ENCODE results near the gene SLC31A2.
"Not testable (repeated sequence)": the region's sequence is repeated elsewhere in the genome, so short reads cannot be mapped to it uniquely, and the experiment has no call there.

The SLC31A2 gene

DNA sequence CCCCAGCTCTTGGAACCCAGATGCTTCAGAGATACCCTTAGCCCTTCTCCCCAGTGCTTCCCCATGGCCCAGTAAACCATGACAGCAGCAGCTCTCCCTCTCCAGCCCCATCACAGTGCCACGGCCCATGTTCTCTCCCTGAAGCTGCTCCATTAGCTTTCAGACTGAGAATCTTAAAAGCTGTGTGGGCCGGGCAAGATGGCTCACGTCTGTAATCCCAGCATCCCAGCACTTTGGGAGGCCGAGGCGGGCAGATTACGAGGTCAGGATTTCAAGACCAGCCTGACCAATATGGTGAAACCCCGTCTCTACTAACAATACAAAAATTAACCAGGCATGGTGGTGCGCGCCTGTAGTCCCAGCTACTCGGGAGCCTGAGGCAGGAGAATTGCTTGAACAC, 1.2 kb upstream of the SLC31A2 start:
- in situ Hi-C loops (cut with MboI; ENCODE audit: low sequenced_read_pairs) = not testable (repeated sequence)

DNA sequence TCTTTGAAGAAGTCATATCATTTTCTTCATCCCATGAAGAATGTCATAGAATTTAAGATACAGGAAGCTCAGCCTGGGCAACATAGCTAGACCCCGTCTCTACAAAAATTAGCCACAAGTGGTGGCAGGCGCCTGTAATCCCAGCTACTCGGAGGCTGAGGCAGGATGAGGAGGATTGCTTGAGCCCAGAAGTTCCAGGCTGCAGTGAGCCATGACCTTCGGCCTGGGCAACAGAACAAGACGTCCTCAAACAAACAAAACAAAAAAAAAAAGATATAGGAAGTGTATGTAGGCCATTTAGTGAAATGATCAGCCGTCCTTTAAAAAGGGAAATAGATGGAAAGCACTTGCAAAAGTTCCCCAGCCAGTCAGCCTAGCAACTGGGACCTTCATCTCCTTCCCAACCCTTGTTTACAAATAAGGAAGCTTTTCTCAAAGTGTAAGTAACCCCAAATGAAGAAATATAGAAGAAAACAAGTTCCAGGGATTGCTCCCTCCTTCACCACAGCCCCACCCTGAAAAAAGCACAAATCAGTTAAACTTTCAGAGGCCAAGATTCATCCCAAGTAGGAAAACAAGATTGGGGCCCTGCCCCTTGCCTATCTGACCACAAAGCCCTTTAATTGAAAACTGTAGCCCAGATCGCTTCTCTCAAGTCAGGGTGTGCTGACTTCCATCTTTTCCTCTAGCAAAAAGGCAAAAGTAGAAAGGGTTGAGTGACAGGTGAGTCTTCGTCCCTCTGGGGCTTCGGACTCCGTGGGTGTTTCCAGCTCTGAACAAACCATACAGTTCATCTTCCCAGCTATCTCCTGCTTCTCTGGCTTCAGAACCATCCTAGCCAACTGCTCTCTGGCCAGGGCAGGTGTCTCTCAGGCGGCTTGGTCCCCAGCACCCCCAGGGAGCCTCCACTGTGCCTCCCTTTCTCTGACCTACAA, 1.2 kb downstream of the SLC31A2 start:
- in situ Hi-C loops (cut with MboI; ENCODE audit: low sequenced_read_pairs) = no loop called here

DNA sequence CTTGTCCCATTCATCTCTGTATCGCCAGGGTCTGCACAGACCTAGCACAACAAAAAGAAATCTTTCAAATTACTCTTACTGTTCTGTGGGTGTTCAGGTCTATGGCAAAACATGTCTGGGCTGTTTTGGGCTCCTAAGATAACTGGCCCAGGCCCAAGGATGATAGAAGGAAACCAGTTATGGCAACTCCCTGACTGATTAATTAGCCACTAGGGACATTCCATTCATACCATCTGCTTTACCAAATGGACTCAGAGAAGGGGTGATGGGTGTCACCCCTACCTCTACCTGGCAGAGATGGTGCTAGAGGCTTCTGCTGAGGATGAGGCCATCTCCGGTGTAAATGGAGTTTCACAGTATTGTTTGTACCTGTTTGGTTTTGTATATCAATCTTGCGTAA, 1.9 kb downstream of the SLC31A2 start:
- in situ Hi-C loops (cut with MboI; ENCODE audit: low sequenced_read_pairs) = no loop called here

DNA sequence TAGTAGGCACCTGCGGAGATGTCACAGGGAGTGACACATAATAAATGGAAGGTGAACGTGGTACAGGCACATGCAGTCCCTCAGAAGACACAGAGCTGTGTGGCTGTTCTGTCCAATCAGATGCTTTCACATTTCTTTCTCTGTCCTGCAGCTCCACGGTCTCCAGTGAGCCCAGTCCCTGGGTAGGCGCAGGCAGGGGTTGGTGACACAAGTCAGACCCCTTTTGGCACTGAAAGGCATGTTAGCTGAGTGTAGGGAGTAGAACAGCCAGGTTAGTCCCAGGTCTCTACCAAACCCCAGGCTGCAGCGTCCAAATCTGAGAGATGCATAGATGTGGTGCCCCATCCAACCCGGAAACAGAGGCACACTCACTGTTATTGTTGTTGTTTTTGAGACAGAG, 2.8 kb downstream of the SLC31A2 start:
- in situ Hi-C loops (cut with MboI; ENCODE audit: low sequenced_read_pairs) = no loop called here

DNA sequence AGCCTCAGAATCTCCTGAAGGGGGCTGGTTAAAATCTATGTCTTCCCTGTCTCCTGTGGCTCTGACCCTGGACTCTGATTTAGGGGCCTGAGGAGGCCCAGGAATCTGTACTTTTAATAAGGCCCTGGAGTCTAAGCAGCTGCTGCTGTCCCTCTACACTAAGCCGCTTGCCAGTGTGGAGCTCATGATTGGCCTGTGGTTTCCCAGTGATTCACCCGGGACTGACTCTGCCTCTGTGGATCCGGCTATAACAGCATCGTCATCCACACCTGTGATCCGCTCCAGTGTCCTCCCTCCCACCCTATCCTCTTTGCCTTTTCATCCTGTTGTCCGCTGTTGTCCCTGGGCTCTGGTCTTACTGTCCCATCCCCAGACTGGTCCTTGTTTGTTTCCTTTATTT, 3.7 kb downstream of the SLC31A2 start:
- in situ Hi-C loops (cut with MboI; ENCODE audit: low sequenced_read_pairs) = no loop called here

DNA sequence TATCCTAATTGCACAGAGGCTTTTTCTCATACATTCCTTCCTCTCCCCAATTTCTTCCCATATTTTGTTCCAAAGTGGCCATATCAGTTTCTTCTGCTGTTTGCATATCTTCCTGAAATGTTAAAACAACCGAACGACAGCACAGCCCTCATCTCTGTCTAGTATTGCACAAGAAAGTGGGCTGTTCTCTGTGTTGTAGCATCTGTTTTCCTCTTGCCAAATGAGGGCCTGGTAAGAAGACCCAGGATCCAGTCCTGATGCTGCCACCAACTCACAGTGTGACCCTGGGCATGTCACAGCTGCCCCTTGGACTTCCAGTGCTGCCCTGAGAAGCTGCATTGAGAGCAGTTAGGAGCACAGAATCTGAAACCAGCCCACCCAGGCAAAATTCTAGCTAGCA, 4.1 kb downstream of the SLC31A2 start:
- in situ Hi-C loops (cut with MboI; ENCODE audit: low sequenced_read_pairs) = no loop called here

DNA sequence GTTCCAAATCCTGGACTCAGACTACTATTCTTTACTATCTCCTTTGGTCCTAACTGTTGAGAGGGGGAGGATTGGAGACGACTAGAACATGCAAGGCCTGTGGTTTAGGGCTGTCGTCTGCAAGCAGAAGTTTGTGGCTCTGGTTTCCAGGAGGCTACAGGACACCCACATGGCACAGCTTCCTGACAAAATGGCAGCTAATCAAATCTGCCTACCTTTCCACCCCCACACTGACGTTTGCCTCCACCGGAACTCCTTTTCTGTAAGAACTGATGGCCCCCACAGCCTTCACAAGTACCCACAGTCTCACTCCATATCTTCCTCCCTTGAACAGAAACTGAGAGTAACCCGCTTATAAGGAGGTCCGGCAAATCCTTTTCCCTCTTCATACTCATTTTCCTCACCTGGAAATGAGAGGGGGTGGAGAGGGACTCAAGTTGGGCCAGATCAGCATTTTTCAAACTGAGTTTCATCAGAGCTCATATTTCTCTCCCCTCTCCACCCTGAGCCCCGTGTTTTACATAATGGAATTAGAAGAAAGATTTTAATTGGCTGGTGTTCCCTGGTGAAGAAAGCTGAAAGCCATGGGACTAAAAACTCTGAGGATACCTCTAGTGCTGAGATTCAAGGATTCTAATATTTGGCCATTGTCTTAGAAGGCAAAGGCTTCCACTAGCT, 5.2 kb downstream of the SLC31A2 start:
- in situ Hi-C loops (cut with MboI; ENCODE audit: low sequenced_read_pairs) = no loop called here

DNA sequence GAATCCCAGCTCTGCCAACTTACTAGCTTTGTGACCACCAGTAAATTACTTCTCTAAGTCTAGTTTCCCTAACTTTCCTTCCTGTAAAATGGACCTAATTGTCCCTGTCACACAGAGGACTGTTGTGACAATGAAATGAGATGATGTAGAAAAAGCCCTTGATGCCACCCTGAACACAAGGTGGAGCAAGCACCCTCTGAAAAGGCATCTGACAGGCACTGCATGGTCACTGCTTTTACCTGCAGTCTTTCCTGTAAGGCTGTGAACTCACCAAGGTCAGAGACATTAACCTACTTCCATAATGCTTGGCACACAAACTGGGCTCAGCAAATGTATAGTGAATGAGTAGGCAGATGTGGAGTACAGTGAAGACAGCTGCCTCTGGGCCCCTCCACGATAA, 6.1 kb downstream of the SLC31A2 start:
- in situ Hi-C loops (cut with MboI; ENCODE audit: low sequenced_read_pairs) = no loop called here

DNA sequence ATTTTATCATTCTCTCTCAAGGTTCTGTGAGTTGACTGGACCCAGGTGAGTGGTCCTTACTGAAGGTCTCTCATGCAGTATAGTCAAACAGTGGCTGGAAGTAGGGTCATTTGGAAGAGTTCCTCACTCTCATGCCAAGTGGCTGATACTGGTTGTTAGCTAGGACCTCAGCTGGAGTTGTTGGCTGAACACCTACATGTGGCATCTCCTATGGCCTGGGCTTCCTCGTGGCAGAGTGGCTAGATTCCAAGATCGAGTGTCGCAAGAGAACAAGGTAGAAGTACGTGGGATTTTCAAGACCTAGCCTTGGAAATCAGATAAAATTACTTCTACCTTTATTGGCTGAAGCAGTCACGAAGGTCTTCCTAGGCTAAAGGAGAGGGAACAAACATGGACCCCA, 7.6 kb downstream of the SLC31A2 start:
- in situ Hi-C loops (cut with MboI; ENCODE audit: low sequenced_read_pairs) = no loop called here

DNA sequence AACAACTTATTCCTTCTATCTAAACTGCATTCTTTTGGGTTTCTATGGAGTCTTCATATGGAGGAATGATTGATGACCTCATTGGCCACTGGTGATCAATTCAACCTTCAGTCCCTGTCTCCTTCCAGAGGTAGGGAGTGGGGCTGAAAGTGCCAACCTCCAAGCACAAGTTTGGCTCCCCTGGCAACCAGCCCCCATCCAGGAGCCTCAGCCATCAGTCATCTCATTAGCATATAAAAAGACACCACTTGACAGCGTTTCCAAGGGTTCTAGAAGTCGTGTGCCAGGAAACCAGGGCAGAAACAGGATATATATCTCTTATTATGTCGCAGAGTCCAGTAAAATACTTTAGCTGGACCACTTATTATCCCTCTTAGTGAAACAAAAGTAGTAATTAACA, 9.8 kb downstream of the SLC31A2 start:
- in situ Hi-C loops (cut with MboI; ENCODE audit: low sequenced_read_pairs) = no loop called here

DNA sequence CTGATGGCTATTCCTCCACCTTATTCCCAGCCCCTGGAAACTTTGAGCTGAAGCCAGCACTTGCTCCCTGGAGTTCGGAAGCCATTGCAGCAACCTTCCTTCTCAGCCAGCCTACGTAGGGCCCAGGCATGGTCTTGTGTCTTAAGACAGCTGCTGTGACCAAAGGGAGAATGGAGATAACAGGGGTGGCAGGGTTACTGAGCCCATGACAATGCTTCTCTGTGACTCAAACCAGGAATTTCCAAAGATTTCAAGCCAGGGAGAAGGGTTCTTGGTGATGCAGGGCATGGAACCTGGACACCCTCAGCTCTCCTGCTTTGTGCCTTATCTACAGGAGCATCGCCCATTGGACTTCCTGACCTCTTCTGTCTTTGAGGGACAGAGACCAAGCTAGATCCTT, 12.2 kb downstream of the SLC31A2 start:
- in situ Hi-C loops (cut with MboI; ENCODE audit: low sequenced_read_pairs) = no loop called here

DNA sequence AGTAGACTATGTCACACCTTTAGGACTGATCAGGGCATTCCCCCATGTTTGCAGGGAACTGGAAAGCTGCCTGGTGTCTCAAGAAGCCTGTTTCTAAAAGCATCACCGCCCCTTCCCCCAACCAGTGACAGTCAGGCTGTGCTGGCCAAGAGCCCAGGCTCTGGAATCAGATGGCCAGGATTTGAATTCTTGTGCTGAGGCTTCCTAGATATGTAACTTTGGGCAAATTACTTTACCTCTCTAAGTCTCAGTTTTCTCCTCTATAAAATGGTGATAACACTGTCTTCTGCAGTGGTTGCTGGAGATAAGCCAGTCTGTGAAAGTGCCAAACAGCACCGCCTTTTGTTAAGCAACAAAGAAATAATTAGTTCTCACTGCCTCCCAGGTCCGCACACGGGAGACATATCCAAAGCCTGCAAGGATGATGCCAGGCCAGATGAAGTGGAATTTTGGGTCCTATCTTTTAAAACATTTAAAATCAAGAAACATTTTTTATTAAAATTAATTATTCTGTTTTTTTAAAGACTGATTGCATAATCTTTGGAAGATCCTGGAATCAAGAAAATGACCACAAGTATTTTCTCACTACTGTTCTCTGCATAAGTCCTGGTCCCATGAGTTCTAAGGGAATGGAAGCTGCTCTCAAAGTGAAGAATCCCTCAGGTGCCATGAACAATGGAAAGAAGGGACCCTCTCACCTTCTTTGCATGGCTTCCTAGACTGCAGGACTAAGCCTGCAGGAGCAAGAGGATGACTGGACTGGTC, 13.9 kb downstream of the SLC31A2 start:
- in situ Hi-C loops (cut with MboI; ENCODE audit: low sequenced_read_pairs) = no loop called here

DNA sequence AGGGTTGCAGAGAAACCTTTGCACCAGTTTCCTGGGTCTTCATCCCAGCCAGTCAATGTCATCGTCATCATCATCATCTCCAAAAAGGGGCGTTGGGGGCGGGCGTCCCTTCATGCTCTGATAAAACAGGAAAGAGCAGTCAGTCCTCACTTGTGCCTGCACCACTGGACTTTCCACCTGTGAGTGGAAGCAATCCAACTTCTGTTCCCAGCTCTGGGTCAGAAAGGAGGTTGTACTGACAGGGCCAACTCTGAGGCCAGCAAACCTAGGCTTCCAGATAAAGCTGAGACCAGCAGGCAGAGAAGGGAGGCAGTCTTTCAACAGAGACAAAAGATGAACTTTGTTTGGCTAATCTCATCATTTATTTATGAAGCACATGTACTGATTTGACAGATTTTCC, 15.2 kb downstream of the SLC31A2 start:
- in situ Hi-C loops (cut with MboI; ENCODE audit: low sequenced_read_pairs) = no loop called here

DNA sequence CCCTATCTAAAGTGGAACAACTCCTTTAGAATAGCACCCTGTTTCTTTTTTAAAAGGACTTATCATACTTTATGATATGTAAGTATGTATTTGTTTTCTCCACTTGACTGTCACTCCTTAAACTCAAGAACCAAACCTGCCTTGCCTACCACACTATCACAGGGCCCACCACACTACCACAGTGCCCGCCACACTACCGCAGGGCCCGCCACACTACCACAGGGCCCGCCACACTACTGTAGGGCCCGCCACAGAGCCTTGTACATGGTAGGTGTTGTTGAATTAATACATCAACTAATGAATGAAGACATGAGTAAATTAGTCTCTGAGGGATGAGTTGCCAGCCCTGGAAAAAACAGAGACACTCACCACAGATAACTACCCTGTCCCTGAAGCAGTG, 18.0 kb downstream of the SLC31A2 start:
- in situ Hi-C loops (cut with MboI; ENCODE audit: low sequenced_read_pairs) = no loop called here

DNA sequence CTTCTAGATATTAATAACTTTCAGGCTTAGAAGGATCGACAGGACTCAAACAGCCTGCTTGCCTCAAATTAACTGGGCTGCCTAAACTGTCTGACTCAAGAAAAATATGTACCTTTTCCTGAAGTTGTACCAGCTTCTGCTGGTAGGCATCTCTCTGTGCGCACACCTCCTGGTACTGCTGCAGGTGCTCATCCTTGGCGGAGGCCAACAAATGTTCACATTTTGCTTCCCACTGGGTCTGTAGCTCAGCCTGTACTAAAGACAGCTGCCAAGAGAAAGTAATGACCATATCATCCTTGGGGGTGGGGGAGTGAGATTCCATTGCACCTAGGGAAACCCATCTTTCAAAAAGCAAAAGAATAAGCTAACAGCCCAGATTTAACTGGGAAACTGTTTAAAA, 22.5 kb downstream of the SLC31A2 start:
- in situ Hi-C loops (cut with MboI; ENCODE audit: low sequenced_read_pairs) = no loop called here

DNA sequence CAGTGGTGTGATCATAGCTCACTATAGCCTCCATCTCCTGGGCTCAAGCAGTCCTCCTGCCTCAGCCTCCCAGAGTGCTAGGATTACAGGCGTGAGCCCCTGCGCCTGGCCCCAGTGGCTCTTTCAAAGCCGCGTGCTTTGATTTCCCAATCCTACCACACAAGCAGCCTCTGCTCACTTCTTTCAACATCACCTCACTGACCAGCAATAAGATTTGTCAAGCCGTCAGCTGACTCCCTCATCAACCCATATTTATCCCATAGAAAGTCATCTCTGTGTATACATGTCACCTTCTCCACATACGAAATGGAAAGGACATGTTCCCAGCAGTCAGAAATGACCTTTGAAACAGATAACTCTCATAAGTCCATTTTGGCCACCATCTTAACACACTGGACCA, 26.0 kb downstream of the SLC31A2 start:
- in situ Hi-C loops (cut with MboI; ENCODE audit: low sequenced_read_pairs) = no loop called here

DNA sequence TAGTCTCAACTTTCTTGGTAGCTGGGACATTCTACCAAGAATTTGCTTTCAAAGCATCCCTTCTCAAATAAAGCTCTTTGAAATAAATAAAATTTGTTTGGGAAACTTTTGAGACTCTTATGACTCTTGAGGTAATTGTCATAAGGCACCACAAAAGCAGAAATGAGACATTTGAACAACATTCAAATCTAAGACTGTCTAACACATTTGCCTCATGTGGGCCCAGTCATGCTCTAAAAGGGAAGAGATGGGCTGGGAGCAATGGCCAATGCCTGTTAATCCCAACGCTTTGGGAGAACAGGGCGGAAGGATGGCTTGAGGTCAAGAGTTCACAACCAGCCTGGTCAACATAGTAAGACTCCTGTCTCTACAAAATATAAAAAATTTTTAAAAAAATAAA, 26.4 kb downstream of the SLC31A2 start:
- in situ Hi-C loops (cut with MboI; ENCODE audit: low sequenced_read_pairs) = no loop called here

DNA sequence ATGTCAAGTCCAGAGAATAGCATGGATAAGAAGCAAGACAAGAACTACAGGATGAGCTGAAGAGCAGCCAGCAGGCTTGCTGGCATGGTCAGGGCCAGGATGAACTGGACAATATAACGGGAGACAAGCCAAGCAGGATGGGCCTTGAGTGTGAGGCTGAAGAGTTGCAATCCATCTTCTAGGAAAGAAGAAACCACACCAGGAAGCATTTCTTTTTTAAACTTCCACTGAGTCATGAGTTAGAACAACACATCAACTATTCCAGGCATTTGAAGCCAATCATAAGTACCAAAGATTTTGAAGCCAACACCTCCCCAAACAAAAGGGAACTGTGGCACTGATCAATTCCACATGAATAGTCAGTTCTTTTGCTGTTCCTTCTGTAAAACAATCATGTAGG, 27.3 kb downstream of the SLC31A2 start:
- in situ Hi-C loops (cut with MboI; ENCODE audit: low sequenced_read_pairs) = no loop called here

DNA sequence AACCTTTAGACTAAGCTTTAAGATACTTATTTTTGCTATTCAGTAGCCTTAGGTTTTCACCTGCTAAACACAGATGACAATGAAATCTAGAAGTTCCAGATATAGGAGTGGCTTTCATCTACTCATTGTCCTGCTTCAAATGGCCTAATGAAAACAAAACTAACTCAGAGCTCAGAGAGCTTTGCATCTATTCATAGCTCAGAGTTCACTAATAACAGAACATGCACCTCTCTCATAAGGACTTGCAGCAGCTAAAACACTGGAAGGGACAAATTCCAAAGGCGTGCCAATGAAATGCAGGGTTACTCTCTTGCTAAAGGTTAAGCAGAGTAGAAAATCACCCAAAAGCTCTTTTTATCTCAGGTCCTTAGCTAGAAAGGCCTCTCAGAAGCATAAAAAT, 29.0 kb downstream of the SLC31A2 start:
- in situ Hi-C loops (cut with MboI; ENCODE audit: low sequenced_read_pairs) = no loop called here

DNA sequence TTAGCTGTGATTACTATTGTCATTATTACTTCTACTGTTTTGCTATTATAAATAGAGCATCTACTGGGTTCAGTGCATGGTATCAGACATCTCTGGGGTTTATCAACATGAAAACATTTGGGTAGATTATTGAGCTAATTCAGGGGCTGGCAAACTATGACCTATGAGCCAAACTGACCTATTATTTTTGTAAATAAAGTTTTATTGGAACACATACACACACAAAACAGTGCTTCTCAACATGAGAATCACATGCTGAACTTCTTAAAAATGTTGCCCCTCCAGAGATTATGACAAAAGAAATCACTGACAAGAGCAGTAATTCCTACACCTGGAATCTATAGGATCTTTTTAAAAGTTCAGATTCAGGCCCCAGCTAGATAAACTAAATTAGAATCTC, 30.4 kb downstream of the SLC31A2 start:
- in situ Hi-C loops (cut with MboI; ENCODE audit: low sequenced_read_pairs) = no loop called here

DNA sequence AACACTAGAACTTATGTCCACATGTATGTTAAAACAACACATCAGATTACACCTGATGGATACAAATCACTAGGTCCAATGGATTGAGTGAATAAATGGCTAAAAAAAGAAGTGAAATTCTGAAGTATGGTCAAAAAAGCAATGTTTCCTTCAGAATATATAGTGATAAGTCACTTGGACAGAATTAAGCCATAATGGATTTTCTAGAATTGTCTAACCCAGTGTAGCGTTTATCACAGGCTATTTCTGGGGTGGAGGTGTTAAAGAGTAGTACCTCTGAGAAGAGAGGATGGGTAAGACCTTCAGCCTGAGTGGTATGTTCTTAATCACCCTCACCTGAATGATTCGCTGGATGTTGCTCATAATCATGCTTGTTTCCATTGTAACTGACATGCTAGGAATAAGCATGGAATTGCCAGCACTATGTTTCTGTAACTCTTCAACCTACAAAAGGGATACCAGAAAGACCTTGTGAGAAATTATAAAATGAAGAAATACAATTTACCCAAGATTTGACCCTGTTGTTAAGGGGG, 33.2 kb downstream of the SLC31A2 start:
- in situ Hi-C loops (cut with MboI; ENCODE audit: low sequenced_read_pairs) = no loop called here

All from HL-60/S4 (cell line).